C4-2B (cell line): ENCODE results near the gene CARD10.

Source experiments
- H3K27ac ChIP-seq: fragments of 450-650 bp; 2 replicates; pipeline ENCODE4 v1.5.1; 2017
- CTCF ChIP-seq: fragments of 450-650 bp; conservative IDR thresholded peaks from 2 replicates; pipeline ENCODE4 v1.5.1; 2017; ENCODE audit warnings: mild to moderate bottlenecking
- ZFX ChIP-seq: fragments of 450-650 bp; IDR thresholded peaks from 2 replicates; pipeline ENCODE4 v1.6.1; 2017

The CARD10 gene

GRCh38 chr22:37509059-37509860, 10.0 kb downstream of the CARD10 start:
- TF ChIP-seq ZFX (no peak), CTCF (no peak)
- H3K27ac ChIP-seq: no peak overlapping the region

GRCh38 chr22:37508431-37508992, 10.7 kb downstream of the CARD10 start:
- TF ChIP-seq CTCF: no peak
- TF ChIP-seq ZFX: no peak; the same call in 1 of the 2 replicates
- H3K27ac ChIP-seq: no peak overlapping the region

- H3K27ac ChIP-seq: no peak overlapping the region
- TF ChIP-seq CTCF (no peak), ZFX (no peak)
Measured at GRCh38 chr22:37507731-37508130, 11.5 kb downstream of the CARD10 start.

GRCh38 chr22:37505989-37506388, 13.2 kb downstream of the CARD10 start:
- TF ChIP-seq CTCF (no peak), ZFX (no peak)
- H3K27ac ChIP-seq: no peak overlapping the region

- no peak overlapping the region for H3K27ac ChIP-seq
- no peak for TF ChIP-seq ZFX
- TF ChIP-seq CTCF: no peak
Measured at GRCh38 chr22:37505565-37505964, 13.7 kb downstream of the CARD10 start.

- TF ChIP-seq ZFX (no peak), CTCF (no peak)
- H3K27ac ChIP-seq: no peak overlapping the region
Measured at GRCh38 chr22:37504964-37505363, 14.3 kb downstream of the CARD10 start.

- no peak for TF ChIP-seq CTCF
- TF ChIP-seq ZFX: no peak
- no peak overlapping the region for H3K27ac ChIP-seq
Measured at GRCh38 chr22:37503850-37504249, 15.4 kb downstream of the CARD10 start.
